CD14-positive monocyte (primary cell): ENCODE measurements around the gene PRKCA. TPM values are rescaled to one million over a fixed set of nuclear protein-coding genes. Genes with fewer than 3 reads are reported as not detected.

Experiments used
- DNase-seq, 3 donors: peaks; one replicate each; pipeline ENCODE4 v3.0.0-alpha.2; 2011 to 2022
- H2AFZ ChIP-seq: 2 replicates; pipeline ENCODE4 v1.6.0; 2012; ENCODE audit warnings: mild to moderate bottlenecking, low read depth, low read length, inconsistent platforms; ENCODE audit not compliant: insufficient read depth, poor library complexity, severe bottlenecking
- H3K27ac ChIP-seq, 2 donors: 1 replicate in 1 of 2; 2 replicates in 1 of 2; pipeline ENCODE4 v1.5.1; 2012 to 2013; ENCODE audit warnings: low read length in 2 of 2, control low read depth in 1 of 2, inconsistent platforms in 1 of 2, low read depth in 1 of 2, mild to moderate bottlenecking in 1 of 2
- H3K27me3 ChIP-seq, 2 donors: one replicate each; pipeline versions ENCODE4 v1.6.0 to v1.6.1; 2011 to 2013; ENCODE audit warnings: low read length in 2 of 2; ENCODE audit not compliant: control insufficient read depth in 2 of 2, insufficient read depth in 2 of 2
- H3K36me3 ChIP-seq, 2 donors: replicated peaks in 1 of 2; 1 replicate in 1 of 2; 2 replicates in 1 of 2; pipeline versions ENCODE4 v1.5.1 to v1.6.1; 2012 to 2013; ENCODE audit warnings: low read length in 2 of 2, control low read depth in 1 of 2, inconsistent platforms in 1 of 2, mild to moderate bottlenecking in 1 of 2; ENCODE audit not compliant: insufficient read depth in 2 of 2, control insufficient read depth in 1 of 2
- H3K4me1 ChIP-seq, 2 donors: 1 replicate in 1 of 2; 2 replicates in 1 of 2; pipeline versions ENCODE4 v1.5.1 to v1.6.1; 2012 to 2013; ENCODE audit warnings: low read length in 2 of 2, control low read depth in 1 of 2, inconsistent platforms in 1 of 2, mild to moderate bottlenecking in 1 of 2, moderate library complexity in 1 of 2; ENCODE audit not compliant: insufficient read depth in 2 of 2, control insufficient read depth in 1 of 2
- H3K4me2 ChIP-seq: replicated peaks from 2 replicates; pipeline ENCODE3; 2012; ENCODE audit warnings: low read length, moderate library complexity, mild to moderate bottlenecking; ENCODE audit not compliant: poor library complexity, severe bottlenecking; ENCODE audit errors: extremely low read depth
- H3K4me3 ChIP-seq, 3 experiments: fragments of 200-600 bp in 1 of 3; sonication (generic) in 1 of 3; replicated peaks in 1 of 3; 1 replicate in 2 of 3; 2 replicates in 1 of 3; pipeline ENCODE4 v1.5.1; 2011 to 2013; ENCODE audit warnings: low read length in 3 of 3, mild to moderate bottlenecking in 3 of 3, control low read depth in 2 of 3, low read depth in 2 of 3, inconsistent platforms in 1 of 3, moderate library complexity in 1 of 3
- H3K79me2 ChIP-seq: 2 replicates; pipeline ENCODE4 v1.6.0; 2012; ENCODE audit warnings: mild to moderate bottlenecking, control low read depth, inconsistent platforms, low read length, moderate library complexity; ENCODE audit not compliant: insufficient read depth
- H3K9ac ChIP-seq: 2 replicates; pipeline ENCODE4 v1.6.0; 2017; ENCODE audit warnings: low read length, mild to moderate bottlenecking; ENCODE audit not compliant: insufficient read depth, poor library complexity, severe bottlenecking
- H3K9me3 ChIP-seq, 2 donors: replicated peaks in 1 of 2; 1 replicate in 1 of 2; 2 replicates in 1 of 2; pipeline versions ENCODE4 v1.5.1 to v1.6.1; 2012 to 2013; ENCODE audit warnings: low read length in 2 of 2, control low read depth in 1 of 2; ENCODE audit not compliant: control insufficient read depth in 1 of 2, insufficient read depth in 1 of 2
- H4K20me1 ChIP-seq: 2 replicates; pipeline ENCODE4 v1.6.0; 2012; ENCODE audit warnings: mild to moderate bottlenecking, low read length, control low read depth, moderate library complexity; ENCODE audit not compliant: insufficient read depth
- H3K27ac Mint-ChIP-seq, 7 donors: one replicate each; pipeline ENCODE4 v1.8.0; 2020; ENCODE audit warnings: mild to moderate bottlenecking in 7 of 7, mixed read lengths in 7 of 7, moderate library complexity in 6 of 7, inconsistent platforms in 2 of 7
- H3K27me3 Mint-ChIP-seq, 3 donors: one replicate each; pipeline ENCODE4 v1.8.0; 2021 to 2022; ENCODE audit warnings: low read depth in 3 of 3, mild to moderate bottlenecking in 3 of 3, mixed read lengths in 3 of 3, moderate library complexity in 3 of 3, inconsistent platforms in 1 of 3
- H3K36me3 Mint-ChIP-seq, 2 donors: one replicate each; pipeline ENCODE4 v1.8.0; 2020; ENCODE audit warnings: mixed read lengths in 2 of 2, inconsistent platforms in 1 of 2, mild to moderate bottlenecking in 1 of 2
- H3K4me1 Mint-ChIP-seq: one replicate; pipeline ENCODE4 v1.8.0; 2020; ENCODE audit warnings: mild to moderate bottlenecking, mixed read lengths
- H3K4me3 Mint-ChIP-seq, 2 donors: one replicate each; pipeline ENCODE4 v1.8.0; 2020; ENCODE audit warnings: mild to moderate bottlenecking in 2 of 2, mixed read lengths in 2 of 2, moderate library complexity in 1 of 2
- H3K9me3 Mint-ChIP-seq, 7 donors: one replicate each; pipeline ENCODE4 v1.8.0; 2020 to 2022; ENCODE audit warnings: mixed read lengths in 7 of 7, mild to moderate bottlenecking in 6 of 7, moderate library complexity in 6 of 7, inconsistent platforms in 2 of 7
- CTCF ChIP-seq: fragments of 200-600 bp; IDR thresholded peaks from one replicate; pipeline ENCODE4 v1.8.0; 2022; ENCODE audit warnings: antibody characterized with exemption, mild to moderate bottlenecking
- WGBS: methylation state at CpG from one replicate; pipeline ENCODE4 v1.1.5; 2013; ENCODE audit warnings: missing lambda C conversion rate; ENCODE audit not compliant: insufficient coverage; 5-methylcytosine and 5-hydroxymethylcytosine counted together
- intact Hi-C, 2 donors: fragments of 100-400 bp; cut with micrococcal nuclease; formaldehyde crosslinking; loops; one replicate each; pipeline versions ENCODE4 v1.15.0 to v1.15.1; 2023
- polyA plus RNA-seq, 3 donors: library from polyadenylated mRNA; depleted of rRNA in 1 of 3; unstranded in 2 of 3; stranded (reverse) in 1 of 3; fragments of 300-500 nt in 2 of 3; fragments of >200 nt in 1 of 3; fragmentation: Illumina TruSeq in 2 of 3; gene quantifications; 1 replicate in 2 of 3; 2 replicates in 1 of 3; pipeline ENCODE4 v1.2.3, GENCODE V29; 2012 to 2021

PRKCA gene
- polyA plus RNA-seq, 3 donors: 0.22 to 7.1 (median 0.30) TPM

- no peak overlapping the region for H3K9ac ChIP-seq
- Mint-ChIP-seq H3K4me3 (no peak overlapping the region), H3K36me3 (peaks cover 3 to 25% of the 10 kb centered on the region in 2 donors), H3K27me3 (no peaks in the 10 kb centered on the region), H3K4me1 (no peaks in the 10 kb centered on the region), H3K9me3 (peaks cover 0 to 3% (median 0%) of the 10 kb centered on the region in 7 donors), H3K27ac (no peak overlapping the region)
- no peak overlapping the region for H2AFZ ChIP-seq
- H3K4me3 ChIP-seq: no peak overlapping the region
- peaks cover 0 to 8% of the 10 kb centered on the region in 2 donors for H3K36me3 ChIP-seq
- intact Hi-C loops: loop anchor here in 1 of 2 donors (2.0 kb wide), 1 partner anchor 194 kb away; no protein-coding TSS in a partner anchor
- DNase-seq: no peak
- H3K27ac ChIP-seq: no peak overlapping the region
- H3K79me2 ChIP-seq: no peaks in the 10 kb centered on the region
- H3K4me1 ChIP-seq: no peaks in the 10 kb centered on the region
- H3K9me3 ChIP-seq: no peaks in the 10 kb centered on the region
- H3K4me2 ChIP-seq: no peak overlapping the region
- H4K20me1 ChIP-seq: no peaks in the 10 kb centered on the region
- WGBS: 88% methylated on average over 8 of the region's 11 CpGs
- TF ChIP-seq CTCF: no peak
- no peaks in the 10 kb centered on the region for H3K27me3 ChIP-seq
These were observed 412.8 kb downstream of the PRKCA start for GRCh38 chr17:66715076-66715675.

GRCh38 chr17:66715745-66716156 lies 413.3 kb downstream of the PRKCA start:
- no peak overlapping the region for H3K27ac Mint-ChIP-seq
- H3K4me1 Mint-ChIP-seq: no peaks in the 10 kb centered on the region

More at GRCh38 chr17:66715745-66716156, 413.3 kb downstream of the PRKCA start:
- Histone ChIP-seq H3K27ac (no peak overlapping the region), H3K79me2 (no peaks in the 10 kb centered on the region), H3K4me3 (no peak overlapping the region), H2AFZ (no peak overlapping the region), H4K20me1 (no peaks in the 10 kb centered on the region), H3K9ac (no peak overlapping the region), H3K27me3 (no peaks in the 10 kb centered on the region), H3K4me2 (no peak overlapping the region), H3K9me3 (no peaks in the 10 kb centered on the region), H3K36me3 (peaks cover 0 to 8% of the 10 kb centered on the region in 2 donors), H3K4me1 (no peaks in the 10 kb centered on the region)
- no peak overlapping the region for H3K4me3 Mint-ChIP-seq
- no peaks in the 10 kb centered on the region for H3K27me3 Mint-ChIP-seq
- WGBS: 31% methylated on average over 2 of the region's 3 CpGs
- intact Hi-C loops: loop anchor here (2.0 kb wide), 2 partner anchors 191 to 193 kb away; no protein-coding TSS in a partner anchor
- DNase-seq: peak in 2 of 3 donors; percentile 5 to 12
- TF ChIP-seq CTCF: peak; percentile 50
- H3K36me3 Mint-ChIP-seq: peaks cover 0 to 21% of the 10 kb centered on the region in 2 donors
- H3K9me3 Mint-ChIP-seq: peaks cover 0 to 3% (median 0%) of the 10 kb centered on the region in 7 donors
